ENCODE data around the gene PHF5A. TPM values are rescaled to one million over a fixed set of nuclear protein-coding genes. Genes with fewer than 3 reads are reported as not detected.
"Not testable (repeated sequence)": the region's sequence is repeated elsewhere in the genome, so short reads cannot be mapped to it uniquely, and the experiment has no call there.

The PHF5A gene
- total and polyA plus RNA-seq, 9 donors = 27.3 to 55.3 (median 36.8) TPM

DNA sequence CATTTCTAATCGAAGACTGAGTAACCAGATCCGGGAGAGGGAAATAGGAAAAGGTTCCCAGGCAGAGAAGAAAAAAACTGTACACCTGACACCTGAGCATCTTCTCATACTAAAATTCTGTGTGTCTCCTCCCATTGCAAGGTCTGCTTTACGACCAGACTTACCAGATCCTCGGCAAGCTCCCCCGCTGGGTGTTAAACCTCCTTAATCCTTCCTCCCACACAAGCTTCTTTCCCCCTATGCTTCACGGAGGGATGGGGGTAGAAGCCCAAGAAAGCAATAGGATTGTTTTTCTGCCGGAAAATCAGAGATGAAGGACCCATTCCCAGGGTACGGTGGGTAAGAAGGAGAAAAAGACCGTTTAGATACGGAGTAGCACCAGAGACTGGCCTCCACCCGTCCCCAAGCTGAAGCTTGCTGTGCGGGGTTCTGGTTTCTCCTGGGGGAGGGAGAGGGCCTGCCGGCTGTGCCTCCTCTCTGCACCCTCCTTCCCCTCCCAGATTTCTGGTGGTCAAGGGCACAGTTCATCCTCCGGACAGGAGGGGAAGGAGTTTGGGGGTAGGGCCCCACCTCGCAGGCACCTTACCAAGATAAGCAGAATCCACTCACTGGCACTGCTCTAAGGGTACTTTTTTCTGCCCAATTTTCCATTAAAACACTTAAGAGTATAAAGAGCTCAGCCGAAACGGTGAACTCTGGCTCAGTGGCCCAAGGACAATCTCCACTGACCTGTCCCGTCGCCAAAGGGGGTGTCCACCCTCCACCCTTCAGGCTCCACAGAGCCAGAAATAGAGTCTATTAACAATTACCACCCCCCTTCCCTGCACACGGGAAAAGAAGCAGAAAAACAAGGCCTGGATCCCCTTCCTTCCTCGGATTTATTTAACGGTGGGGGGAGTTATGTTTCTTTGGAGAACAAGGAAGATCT is 23.1 kb downstream of the PHF5A start:
- peak overlapping the region; percentile 82 to 98 for H3K27ac ChIP-seq
- H3K4me3 ChIP-seq = peak overlapping the region; percentile 94
- H3K4me1 ChIP-seq (ENCODE audit: insufficient read depth) = peaks cover 6% of the 10 kb centered on the region
- no peaks in the 10 kb centered on the region for H3K9me3 ChIP-seq
- WGBS, 3 donors = 0 to 1% (median 1%) methylated on average over 22 of the region's 22 CpGs
- TF ChIP-seq, protein P1, sequence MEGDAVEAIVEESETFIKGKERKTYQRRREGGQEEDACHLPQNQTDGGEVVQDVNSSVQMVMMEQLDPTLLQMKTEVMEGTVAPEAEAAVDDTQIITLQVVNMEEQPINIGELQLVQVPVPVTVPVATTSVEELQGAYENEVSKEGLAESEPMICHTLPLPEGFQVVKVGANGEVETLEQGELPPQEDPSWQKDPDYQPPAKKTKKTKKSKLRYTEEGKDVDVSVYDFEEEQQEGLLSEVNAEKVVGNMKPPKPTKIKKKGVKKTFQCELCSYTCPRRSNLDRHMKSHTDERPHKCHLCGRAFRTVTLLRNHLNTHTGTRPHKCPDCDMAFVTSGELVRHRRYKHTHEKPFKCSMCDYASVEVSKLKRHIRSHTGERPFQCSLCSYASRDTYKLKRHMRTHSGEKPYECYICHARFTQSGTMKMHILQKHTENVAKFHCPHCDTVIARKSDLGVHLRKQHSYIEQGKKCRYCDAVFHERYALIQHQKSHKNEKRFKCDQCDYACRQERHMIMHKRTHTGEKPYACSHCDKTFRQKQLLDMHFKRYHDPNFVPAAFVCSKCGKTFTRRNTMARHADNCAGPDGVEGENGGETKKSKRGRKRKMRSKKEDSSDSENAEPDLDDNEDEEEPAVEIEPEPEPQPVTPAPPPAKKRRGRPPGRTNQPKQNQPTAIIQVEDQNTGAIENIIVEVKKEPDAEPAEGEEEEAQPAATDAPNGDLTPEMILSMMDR (IDR thresholded peaks at IDR 0.05) = no peak
- no peak for TF ChIP-seq POLR2A (IDR thresholded peaks at IDR 0.05)
- TF ChIP-seq EP300 (IDR thresholded peaks at IDR 0.05) = no peak
- peak in 4 of 5 donors; percentile 47 to 57 (median 55) for DNase-seq
- no peaks in the 10 kb centered on the region for H3K36me3 ChIP-seq
- H3K27me3 ChIP-seq = no peaks in the 10 kb centered on the region
- intact Hi-C loops (cut with DNase I) = no loop called here

DNA sequence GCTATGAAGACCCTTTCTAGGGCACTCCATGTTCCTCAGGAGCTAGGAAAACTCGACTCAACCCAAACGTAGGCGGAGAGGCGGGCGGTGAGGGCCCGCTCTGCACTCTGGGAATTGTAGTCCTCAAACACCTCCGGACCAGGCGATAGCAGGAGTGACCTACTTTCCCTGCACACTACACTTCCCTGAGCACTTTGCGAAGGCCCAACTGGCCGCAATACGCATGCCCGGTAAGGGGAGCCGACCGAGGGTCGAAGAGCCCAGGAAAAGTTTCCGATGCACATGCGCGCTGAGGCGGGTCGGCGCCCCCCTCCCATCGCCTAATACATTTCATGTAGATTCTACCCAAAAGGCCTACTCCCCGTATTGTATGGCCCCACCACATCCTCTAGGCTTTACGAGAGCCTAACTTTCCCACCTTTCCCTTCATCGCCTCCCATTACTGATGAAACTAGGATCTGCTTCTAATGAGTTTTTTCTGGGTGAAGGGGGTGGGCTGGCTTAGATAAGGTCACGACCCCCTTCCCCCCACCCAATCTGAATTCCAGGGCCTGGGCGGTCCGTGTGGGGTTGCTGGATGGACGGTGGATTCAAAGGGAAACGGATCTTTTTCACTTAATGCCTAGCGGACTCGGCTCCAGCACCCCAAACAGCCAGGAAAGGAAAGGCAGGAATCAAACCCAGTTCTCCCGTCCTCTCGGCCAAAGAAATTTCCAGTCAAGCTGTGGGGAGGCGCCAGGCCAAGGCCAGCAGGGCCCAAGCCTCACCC is 23.9 kb downstream of the PHF5A start:
- Histone ChIP-seq H3K36me3 (no peaks in the 10 kb centered on the region), H3K27me3 (no peaks in the 10 kb centered on the region), H3K4me3 (peak overlapping the region; percentile 94), H3K4me1 (ENCODE audit: insufficient read depth) (peaks cover 6% of the 10 kb centered on the region), H3K27ac (peak overlapping the region; percentile 82 to 98), H3K9me3 (no peaks in the 10 kb centered on the region)
- no peak for TF ChIP-seq POLR2A (IDR thresholded peaks at IDR 0.05)
- TF ChIP-seq, protein P1 (IDR thresholded peaks at IDR 0.05) = peak in 2 of 3 donors; percentile 10 to 18
- WGBS, 3 donors = 0 to 1% (median 0%) methylated on average over 35 of the region's 35 CpGs
- intact Hi-C loops (cut with DNase I) = no loop called here
- peak; percentile 92 to 94 (median 93) for DNase-seq

- TF ChIP-seq EP300 (IDR thresholded peaks at IDR 0.05) = no peak
- TF ChIP-seq POLR2A (IDR thresholded peaks at IDR 0.05) = no peak
- TF ChIP-seq, protein P1 (IDR thresholded peaks at IDR 0.05) = no peak
- DNase-seq = no peak
- Histone ChIP-seq H3K9me3 (no peaks in the 10 kb centered on the region), H3K4me1 (ENCODE audit: insufficient read depth) (peaks cover 3% of the 10 kb centered on the region), H3K27ac (no peak overlapping the region), H3K27me3 (no peaks in the 10 kb centered on the region), H3K36me3 (no peaks in the 10 kb centered on the region), H3K4me3 (no peak overlapping the region)
- intact Hi-C loops (cut with DNase I) = no loop called here
- WGBS, 3 donors = 58 to 70% (median 59%) methylated on average over 2 of the region's 2 CpGs
Observed at GRCh38 chr22:41442240-41442792, 26.2 kb downstream of the PHF5A start.

- WGBS, 3 donors = 61 to 80% (median 67%) methylated on average over 5 of the region's 5 CpGs
- H3K4me3 ChIP-seq; intact Hi-C loops (cut with DNase I); H3K4me1 ChIP-seq (ENCODE audit: insufficient read depth); H3K27ac ChIP-seq; H3K27me3 ChIP-seq; H3K9me3 ChIP-seq; DNase-seq; H3K36me3 ChIP-seq: not testable (repeated sequence)
Observed at GRCh38 chr22:41440511-41440910, 28.0 kb downstream of the PHF5A start.

Measured in ovary (tissue), 9 donors.